GM19240 (cell line): ENCODE measurements around the gene RAD21L1.

Experiments
- DNase-seq: peaks from one replicate; pipeline ENCODE4 v3.0.0; 2011; ENCODE audit warnings: low spot score; ENCODE audit not compliant: insufficient read length

Gene RAD21L1

DNA sequence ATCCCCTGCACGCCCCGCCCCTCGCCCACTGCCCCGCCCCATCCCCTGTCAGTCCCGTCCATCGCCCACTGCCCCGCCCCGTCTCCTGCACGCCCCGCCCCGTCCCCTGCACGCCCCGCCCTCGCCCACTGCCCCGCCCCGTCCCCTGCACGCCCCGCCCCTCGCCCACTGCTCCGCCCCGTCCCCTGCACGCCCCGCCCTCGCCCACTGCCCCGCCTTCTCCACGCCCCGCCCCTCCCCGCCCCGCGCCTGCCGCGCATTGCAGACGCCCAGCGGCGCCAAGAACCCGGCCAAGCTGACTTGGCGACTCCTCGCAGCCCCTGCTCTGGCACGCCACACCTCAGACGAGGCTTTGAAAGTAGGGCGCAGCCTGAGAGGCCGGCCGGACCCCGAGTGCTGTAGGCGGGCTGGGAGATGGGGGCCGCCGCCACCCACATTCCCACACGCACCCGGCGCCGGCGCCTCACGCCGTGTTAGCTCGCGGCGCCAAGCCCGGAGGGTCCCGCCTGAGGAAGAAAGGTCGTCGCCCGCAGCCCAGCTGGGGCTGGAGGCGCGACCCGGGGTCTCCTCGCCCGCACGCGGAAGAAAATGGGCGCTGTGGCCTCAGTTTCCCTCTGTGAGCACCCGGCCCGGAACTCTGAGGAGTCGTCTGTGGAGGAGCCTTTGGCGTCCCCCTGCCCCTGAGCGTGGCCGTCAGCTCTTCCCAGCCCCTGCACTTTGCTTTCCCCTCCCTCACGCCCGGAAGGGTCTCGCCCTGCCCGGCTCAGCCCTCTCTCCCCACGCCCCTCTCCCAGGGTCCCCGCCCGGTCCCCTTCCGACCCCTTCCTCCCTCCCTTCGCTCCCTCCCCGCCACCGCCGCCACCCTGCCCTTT is at the start of gene RAD21L1:
RAD21L1 (plus strand) TSS at position 262 of the 872 bp plus-strand sequence. CDS start 2,410 bp downstream, outside the sequence.
- peak; percentile 28 for DNase-seq

DNA sequence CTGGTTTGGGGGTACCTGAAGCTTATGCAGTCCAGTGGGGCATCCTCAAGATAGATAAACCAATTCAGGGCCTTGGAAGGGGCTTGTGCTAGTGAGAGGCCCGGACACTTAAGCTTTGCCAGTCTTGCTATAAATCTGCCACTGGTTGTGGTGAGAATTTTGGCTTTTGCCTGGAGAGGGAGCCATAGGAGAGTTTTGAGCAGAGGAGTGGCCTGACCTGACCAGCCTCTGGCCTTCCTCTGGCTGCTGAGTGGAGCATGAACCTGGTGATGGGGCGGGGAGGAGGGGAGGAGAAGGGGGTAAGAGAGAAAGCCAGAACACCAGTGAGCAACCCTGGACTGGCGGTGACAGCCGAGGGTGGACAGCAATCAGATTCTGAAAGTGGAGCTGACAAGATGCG is 48.2 kb upstream of the RAD21L1 start:
- no peak for DNase-seq

DNA sequence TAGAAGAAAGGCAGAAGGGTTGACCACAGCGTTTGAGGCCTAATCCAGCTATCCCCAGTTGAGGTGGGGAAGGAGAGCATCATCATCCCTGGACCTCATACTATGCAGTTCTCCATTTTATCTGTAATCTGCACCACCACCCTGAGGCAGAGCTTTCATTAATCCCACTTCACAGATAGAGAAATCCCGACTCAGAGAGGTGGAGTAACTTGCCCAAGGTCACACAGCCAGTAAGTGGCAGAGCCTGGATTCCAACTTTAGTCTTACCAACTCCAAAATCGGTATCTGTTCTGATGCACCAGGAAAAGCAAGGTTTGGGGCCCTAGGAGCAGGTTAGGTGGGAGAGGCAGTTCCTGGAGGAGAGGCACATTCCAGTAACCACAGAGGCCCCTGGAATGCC is 47.7 kb upstream of the RAD21L1 start:
- no peak for DNase-seq

DNA sequence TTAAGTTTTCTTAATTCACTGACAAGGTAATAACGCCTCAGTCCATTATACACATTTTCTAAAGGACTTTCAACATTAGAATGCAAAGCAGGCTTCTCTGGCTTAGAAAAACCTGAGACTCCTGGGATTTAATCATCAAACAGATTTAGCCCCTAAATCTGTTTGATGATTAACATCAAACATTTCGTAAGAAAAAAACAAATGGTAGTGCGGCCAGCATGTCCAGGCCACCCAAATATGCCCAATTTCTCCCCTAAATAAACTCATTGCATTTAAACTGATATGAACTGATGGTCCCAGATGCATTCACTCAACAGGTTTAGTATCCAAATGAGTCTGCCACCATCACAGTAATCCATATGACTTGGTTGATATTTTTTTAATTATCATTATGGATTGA is 47.2 kb upstream of the RAD21L1 start:
- no peak for DNase-seq

DNA sequence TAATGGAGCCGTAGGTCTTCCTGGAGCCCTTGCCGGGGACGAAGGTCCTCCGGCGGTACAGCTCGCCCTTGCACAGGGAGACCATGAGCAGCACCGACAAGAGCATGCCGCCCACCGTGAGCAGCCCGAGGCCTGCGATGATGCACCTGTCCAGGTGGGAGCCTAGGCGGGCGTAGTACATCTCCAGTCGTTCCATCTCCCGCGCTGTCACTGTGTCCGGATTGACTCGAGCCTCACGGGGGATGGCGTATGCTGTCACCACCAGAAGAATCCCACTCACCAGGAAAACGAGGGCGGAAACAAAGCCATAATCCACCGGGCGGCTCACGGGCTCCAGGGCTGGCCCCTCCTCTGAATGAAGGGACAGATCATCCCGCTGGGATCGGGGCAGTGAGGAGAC is 44.9 kb upstream of the RAD21L1 start:
- DNase-seq: no peak

DNA sequence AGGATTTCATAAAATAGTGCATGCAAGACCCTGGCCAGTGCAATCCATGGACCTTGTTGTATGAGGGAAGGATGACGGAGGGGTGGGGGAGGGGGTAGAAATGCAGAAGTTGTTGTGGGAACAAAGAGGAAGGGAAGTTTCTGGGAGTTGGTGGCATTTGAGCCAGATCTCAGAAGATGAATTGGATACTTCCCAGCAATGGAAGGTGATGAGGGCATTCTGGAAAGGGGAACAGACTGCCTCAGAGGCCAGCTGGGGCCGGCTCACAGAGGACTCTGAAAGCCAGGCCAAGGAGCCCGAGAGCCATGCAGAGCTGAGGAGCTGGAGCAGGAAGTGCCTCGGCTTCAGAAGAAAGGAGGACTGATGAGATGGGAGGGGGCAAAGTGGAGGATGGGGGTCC is 43.7 kb upstream of the RAD21L1 start:
- no peak for DNase-seq

DNA sequence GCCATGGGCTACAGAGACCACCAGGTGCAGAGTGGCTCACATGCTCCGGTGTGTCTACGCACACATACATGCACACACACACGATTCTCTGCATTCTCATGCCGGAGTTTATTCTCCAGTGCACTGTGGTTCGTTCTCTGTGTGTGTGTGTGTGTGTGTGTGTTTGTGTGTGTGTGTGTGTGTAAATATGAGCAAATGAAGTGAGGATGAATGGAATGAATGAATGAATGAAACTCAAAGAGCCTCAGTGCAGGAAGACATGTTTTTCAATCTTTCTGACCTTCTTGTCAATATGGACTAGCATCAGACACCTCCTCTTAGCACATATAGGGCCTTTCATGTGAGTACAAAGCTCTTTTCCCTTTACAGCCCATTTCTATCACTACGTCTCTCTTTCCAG is 42.7 kb upstream of the RAD21L1 start:
- DNase-seq: no peak

DNA sequence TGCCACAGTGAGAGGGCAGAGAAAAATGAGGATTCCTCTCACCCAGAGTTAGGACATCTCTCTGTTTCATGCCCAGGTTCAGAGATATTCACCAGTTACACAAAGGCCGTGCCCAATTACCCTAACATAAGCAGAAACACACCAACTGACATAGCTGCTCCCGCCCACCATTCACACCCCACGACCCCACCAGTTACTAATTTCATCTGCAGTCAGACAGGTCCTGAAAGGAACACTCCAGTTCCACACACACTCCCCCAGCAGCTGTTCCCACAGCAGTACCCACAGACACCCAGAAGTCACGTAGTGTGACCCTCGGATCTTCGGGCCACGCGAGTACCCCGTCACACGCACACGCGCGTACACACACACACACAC is 41.6 kb upstream of the RAD21L1 start:
- DNase-seq: no peak

DNA sequence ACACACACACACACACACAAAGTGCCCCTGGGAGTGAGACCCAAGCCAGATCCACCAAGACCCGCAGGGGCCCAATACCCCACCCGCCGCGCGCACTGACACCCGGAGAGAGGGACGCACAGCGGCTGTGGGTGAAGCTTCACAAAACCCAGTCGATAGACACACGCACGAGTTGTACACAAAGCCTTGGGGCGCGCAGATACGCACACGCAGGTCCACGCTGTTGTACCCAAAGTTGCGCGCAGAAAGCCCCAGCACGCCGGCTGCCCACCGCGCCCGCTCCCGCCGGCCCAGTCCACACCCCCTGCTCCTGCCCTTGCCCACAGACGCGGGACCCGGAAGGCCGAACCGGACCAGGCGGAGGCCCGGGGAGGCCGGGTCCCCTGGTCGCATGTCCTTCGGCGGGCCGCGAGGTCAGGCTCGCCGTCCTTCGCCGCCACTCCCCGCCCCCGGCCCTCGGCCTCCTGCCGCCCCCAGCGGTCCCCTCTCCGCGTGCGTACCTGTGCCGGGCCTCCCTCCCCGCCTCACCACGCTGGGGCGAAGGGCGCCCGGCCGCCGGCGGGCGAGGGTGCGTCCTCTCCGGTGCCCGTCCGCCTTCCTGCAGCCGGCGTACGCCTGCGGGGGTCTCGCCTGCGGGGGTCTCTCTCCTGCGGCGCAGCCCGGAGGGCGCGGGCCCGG is 41.1 kb upstream of the RAD21L1 start, which contains the start of gene TMEM74B:
TMEM74B (minus strand) TSS at position 344 of the 678 bp plus-strand sequence. CDS start 1,180 bp downstream, outside the sequence.
- no peak for DNase-seq

DNA sequence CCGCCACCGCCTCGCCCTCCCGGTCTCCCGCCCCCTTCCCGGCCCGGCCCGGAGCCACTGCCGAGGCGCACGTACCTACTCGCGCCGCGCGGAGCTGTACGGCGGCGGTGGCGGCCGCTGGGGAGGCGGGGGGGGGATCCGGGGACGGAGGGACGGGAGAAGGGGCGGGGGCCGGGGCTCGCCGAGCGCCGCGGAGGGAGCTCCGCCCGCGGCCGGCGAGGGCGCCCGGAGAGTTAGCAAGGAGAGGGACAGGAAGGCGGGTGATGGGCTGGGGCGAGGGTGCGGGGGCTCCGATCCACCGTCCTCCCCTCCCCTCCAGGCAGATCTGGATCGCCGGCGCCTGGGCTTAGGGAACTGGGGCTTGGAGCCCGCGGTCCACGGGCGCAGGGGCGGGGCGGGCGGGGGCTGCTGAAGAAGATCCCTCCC is 40.5 kb upstream of the RAD21L1 start:
- no peak for DNase-seq

DNA sequence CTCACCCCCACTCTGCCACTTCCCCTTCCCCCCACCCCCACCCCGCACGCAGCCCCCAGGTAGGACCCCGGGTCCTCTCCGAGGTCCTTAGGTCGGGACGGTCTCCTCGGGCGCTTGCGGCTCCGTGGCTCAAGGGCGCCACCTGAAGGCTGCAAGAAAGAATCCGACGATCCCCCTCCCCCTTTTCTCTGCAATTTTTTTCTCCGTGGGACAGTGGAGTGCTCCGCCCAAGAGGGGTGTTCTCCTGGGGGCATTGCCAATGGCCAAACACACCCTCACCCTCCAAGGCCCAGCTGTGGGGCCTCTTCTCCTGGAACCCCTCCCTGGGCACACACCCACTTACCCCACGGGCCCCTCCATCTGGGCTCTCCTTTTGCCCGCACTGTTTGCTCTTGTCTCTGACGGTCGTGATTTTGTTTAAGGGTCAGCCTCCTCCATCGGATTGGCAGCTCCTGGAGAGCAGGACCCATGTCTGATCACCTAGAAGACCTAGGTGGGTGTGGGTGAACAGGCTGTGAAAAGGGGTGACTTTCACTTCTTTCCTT is 40.0 kb upstream of the RAD21L1 start:
- no peak for DNase-seq

DNA sequence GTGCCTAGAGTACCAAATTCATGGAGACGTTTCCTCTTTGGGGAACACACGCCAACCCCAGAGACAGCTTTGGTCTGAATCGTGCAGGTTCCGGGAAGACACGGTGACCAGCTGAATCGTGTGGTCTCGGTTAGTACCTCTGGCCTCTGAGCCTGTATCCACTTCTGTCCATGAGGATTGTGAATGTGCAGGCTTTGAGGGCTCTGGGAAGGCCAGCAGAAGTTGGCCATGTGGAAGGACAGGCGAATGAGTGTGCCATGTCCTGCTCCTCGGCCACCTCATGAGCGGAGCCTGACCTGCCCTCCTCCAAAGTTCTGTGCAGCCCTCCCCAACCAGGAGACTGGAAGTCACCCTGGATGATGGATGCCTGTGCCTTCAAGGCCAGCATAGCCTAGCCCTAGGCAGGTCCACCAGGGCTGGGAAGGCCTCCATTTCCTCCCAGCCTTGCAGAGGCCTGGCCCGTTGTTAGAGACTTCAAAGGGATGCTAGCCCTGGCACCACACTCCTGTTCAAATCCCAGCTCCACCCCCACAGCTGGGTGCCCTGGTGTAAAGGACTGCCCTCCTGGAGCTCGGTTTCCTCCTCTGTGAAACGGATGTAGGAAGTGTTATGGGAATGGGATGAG is 39.4 kb upstream of the RAD21L1 start:
- no peak for DNase-seq

DNA sequence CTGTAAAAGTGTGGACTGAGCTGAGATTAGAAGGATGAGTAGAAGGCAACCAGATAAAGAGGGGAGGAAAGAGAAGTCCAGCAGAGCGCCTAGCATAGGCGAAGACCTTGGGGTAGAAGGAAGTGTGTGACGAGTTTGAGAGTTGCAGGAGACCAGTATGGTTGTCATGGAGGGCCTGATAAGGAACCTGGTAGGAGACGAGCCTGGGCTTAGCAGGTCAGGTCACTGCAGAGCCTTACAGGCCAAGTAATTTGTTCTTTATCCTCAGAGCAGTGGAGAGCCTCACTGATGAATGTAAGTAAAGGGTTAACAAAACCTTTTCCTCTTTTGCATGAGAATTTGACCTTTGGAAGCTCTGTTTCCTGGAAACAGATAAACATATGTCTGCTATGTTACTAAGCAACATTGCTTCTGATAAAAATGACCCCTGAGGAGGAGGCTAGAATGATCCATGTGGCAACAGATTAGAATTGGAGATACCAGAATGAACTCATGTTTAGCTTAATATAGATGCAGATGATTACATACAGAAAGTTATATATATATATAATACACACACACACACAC is 38.2 kb upstream of the RAD21L1 start:
- no peak for DNase-seq

DNA sequence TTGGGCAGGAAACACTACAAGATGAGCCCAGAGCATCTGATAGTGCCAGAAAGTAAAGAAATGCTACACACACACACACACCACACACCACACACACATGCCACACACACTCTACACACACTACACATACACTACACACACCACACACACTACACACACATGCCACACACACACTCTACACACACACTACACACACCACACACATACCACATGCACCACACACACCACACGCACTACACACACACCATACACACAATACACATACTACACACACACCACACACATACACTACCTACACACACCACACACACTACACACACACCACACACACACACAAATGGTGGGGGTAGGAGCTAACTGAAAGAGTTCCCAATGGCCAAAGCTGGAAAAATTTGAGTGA is 37.5 kb upstream of the RAD21L1 start:
- DNase-seq: no peak

DNA sequence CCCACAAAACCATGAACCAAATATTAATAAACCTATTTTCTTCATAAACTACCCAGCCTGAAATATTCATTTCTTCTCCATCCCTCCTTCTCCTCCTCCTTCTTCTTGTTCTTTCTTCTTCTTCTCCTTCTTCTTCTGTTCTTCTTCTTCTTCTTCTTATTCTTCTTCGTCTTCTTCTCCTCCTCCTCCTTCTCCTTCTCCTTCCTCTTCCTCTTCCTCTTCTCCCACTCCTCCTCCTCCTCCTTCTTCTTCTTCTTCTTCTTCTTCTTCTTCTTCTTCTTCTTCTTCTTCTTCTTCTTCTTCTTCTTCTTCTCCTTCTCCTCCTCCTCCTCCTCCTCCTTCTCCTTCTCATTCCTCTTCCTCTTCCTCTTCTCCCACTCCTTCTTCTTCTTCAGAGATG is 36.0 kb upstream of the RAD21L1 start:
- no peak for DNase-seq

DNA sequence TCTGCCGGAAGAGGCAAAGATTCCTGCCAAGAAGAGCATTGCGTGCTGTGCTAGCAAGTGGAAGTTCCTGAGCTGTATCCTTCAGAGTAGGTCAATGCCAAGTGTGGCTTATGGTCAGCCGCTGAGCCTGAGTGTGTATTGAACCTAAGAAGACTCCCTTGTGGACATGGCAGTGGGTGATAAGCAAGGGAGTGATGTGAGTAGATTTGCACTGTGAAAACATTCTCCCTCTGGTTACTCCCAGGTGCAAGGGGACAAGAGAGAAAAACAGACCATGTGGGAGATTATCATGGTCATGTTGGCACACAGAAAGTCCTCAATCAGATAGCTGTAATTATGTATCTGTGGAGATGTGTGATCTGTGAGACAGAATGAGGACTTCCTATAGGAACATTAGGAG is 35.0 kb upstream of the RAD21L1 start:
- no peak for DNase-seq

DNA sequence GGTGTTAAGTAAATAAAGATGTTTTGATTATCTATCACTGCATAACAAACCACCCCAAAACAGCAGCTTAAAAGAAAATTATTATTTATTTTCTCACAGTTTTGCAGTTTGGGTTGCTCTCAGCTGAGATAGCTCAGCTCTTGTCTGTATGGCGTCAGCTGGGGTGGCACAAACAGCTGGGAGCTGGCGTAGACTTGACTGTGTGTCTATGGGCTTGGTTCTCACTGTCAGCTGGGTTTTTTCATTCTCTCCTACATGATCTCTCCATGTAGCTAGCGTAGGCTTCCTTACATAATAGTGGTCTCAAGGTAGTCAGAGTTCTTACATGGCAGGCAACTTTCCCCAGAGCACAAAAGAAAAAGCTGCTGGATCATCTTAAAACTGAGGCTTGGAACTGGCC is 34.5 kb upstream of the RAD21L1 start:
- DNase-seq: no peak

DNA sequence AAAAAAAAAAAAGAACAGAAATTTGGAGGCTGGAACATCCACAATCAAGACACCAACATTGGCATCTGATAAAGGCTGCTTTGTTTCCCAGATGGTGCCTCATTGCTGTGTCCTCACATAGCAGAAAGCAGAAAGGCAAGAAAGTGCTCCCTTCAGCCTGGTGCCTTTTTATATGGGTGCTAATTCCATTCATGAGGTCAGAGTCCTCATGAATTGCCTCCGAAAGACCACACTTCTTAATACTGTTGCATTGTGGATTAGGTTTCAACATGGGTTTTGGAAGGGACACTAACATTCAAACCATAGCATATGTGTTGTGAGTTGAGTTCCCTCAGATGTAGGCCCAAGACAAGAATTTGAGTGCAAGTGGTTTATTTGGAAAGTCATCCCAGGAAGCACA is 30.6 kb upstream of the RAD21L1 start:
- no peak for DNase-seq

DNA sequence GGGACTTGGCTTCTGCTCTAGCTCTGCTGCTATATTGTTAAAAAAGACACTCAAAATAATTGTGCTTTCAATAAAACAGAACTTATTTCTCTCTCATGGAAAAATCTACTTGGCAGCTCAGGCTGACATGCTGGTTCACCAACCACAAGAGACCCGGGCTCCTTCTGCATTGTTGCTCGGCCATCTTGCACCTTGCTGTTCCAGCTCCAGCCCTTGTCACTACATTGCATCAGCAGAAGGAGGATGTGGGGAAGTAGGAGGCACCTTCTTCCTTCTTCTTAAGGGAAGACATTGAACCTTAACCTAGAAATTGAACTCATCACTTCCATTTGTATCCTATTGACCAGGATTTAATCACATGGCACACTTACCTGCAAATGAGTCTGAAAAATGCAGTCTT is 29.2 kb upstream of the RAD21L1 start:
- no peak for DNase-seq

DNA sequence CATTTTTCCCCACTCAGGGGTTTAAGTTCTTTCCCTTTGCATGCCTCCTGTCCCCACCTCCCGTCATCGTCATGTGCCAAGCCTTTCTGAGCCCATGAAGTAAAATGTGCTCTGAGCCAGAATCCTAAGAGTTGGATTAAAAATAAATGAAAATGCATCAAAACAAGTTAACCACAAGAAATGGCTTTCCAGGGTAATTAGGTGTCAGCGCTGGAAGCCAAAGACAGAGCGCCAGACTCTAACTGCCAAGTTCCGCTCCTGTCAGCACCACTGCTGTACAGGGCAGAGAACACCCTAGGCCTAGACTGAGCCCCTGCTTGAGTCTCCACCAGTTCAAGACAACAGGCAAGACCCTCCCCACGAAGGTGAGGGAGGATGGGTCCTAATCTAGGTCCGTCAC is 28.0 kb upstream of the RAD21L1 start:
- no peak for DNase-seq

DNA sequence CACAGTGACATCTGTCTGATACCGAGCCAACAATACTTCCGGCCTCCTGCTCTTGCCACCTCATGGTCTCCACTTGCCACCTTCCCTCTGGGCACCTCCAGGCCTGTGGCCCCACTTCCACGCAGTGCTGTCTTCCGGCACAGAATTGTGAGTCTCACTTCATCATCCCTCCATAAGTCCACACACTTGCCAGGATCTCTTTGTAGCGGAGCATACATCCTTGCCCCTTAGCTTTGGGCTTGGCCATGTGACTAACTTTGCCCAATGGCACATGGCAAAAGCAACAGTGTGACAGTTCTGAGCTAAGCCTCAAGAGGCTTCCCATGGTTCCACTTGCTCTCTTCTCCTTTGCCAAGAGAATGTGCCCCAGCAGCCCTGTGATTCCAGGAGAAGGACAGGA is 27.1 kb upstream of the RAD21L1 start:
- DNase-seq: no peak
